Esophagus muscularis mucosa (tissue), 3 donors: ENCODE results near the gene PXYLP1.

Source experiments
- POLR2A ChIP-seq: fragments of 450-650 bp; IDR thresholded peaks from one replicate; pipeline ENCODE4 v1.6.1; 2017; ENCODE audit warnings: antibody characterized with exemption, moderate library complexity, mild to moderate bottlenecking, low read depth
- POLR2AphosphoS5 ChIP-seq, 2 donors: sonication (generic); formaldehyde crosslinking; IDR thresholded peaks; one replicate each; pipeline ENCODE4 v1.6.1; 2017; ENCODE audit warnings: antibody characterized with exemption in 2 of 2
- TF ChIP-seq, protein P1 (sequence below), 3 experiments: fragments of 200-600 bp in 2 of 3; fragments of 450-650 bp in 1 of 3; sonication (generic) in 2 of 3; IDR thresholded peaks; one replicate each; pipeline ENCODE4 v1.5.1; 2017 to 2019; ENCODE audit warnings: antibody characterized with exemption in 3 of 3, mild to moderate bottlenecking in 2 of 3, moderate library complexity in 1 of 3

DNA sequence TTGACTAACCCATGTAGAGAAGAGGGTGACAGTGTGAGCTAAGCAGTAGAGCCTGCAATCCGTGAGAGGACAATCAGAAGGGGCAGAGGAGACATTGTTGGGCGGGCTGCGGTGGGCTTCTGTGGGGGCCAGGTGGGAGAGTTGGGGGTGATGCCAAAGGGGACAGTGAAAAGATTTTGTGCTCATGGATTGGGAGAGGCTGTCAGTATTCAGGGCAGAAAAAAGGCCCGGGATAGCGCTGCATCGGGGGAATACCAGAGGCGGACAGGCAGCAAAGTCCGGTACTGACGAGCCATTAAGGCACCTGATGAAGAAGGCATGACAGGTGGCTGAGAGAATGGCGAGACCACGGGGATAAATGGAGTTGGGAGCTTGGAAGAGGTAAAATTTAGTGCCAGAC, 1.3 kb upstream of the PXYLP1 start:
- TF ChIP-seq POLR2AphosphoS5 (IDR thresholded peaks at IDR 0.05) (no peak), POLR2A (no peak)
- TF ChIP-seq, protein P1, sequence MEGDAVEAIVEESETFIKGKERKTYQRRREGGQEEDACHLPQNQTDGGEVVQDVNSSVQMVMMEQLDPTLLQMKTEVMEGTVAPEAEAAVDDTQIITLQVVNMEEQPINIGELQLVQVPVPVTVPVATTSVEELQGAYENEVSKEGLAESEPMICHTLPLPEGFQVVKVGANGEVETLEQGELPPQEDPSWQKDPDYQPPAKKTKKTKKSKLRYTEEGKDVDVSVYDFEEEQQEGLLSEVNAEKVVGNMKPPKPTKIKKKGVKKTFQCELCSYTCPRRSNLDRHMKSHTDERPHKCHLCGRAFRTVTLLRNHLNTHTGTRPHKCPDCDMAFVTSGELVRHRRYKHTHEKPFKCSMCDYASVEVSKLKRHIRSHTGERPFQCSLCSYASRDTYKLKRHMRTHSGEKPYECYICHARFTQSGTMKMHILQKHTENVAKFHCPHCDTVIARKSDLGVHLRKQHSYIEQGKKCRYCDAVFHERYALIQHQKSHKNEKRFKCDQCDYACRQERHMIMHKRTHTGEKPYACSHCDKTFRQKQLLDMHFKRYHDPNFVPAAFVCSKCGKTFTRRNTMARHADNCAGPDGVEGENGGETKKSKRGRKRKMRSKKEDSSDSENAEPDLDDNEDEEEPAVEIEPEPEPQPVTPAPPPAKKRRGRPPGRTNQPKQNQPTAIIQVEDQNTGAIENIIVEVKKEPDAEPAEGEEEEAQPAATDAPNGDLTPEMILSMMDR (IDR thresholded peaks at IDR 0.05), result no peak
